Neural progenitor cell (in vitro differentiated cells): ENCODE results near the gene TMEM106C.

Source experiments
- EZH2 ChIP-seq: fragments of 200-600 bp; sonication (generic); IDR thresholded peaks from 2 replicates; pipeline ENCODE4 v1.6.1; 2017; ENCODE audit warnings: antibody characterized with exemption, mild to moderate bottlenecking, moderate library complexity
- TF ChIP-seq, protein P1 (sequence below): fragments of 200-600 bp; sonication (generic); IDR thresholded peaks from 2 replicates; pipeline ENCODE4 v1.5.1; 2017; ENCODE audit warnings: antibody characterized with exemption, mild to moderate bottlenecking

DNA sequence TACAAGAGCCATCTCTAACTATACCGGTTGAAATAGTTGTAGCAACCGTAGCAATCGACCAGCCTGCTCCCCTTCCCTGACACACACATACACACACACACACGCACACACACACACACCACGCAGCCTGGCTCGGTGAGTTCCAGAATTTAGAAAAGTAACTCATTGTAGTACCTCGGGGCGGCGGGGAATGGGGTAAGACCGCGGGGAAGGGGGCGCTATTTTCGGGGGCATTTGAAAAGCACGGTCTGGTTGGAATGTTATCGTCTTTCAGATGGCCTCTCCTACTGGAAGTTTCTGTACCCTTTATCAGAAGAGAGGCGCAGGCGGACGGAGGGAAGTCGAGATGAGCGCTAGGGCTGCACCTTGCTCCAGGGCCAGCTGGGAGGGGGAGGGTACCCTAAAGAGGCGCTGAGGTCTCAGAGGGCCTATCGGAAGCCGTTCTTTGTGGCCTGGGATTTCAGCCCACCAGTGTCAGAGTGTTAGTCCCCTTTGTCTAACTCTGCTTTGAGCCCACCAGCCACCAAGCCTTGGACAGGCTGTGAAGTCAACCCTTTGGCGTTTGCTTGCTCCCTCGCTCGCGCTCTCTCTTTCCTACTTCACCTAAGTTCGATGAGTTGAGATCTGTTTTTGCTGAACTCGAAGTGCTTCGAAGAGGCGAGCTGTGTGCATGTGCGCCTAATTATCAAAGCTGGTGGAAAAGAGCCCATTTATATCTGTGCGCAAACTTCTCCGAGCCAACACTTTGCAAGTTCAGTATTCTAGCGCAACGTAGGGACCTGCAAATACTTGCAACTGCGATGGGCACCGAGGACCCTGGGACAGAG, 40.0 kb downstream of the TMEM106C start:
- TF ChIP-seq, protein P1, sequence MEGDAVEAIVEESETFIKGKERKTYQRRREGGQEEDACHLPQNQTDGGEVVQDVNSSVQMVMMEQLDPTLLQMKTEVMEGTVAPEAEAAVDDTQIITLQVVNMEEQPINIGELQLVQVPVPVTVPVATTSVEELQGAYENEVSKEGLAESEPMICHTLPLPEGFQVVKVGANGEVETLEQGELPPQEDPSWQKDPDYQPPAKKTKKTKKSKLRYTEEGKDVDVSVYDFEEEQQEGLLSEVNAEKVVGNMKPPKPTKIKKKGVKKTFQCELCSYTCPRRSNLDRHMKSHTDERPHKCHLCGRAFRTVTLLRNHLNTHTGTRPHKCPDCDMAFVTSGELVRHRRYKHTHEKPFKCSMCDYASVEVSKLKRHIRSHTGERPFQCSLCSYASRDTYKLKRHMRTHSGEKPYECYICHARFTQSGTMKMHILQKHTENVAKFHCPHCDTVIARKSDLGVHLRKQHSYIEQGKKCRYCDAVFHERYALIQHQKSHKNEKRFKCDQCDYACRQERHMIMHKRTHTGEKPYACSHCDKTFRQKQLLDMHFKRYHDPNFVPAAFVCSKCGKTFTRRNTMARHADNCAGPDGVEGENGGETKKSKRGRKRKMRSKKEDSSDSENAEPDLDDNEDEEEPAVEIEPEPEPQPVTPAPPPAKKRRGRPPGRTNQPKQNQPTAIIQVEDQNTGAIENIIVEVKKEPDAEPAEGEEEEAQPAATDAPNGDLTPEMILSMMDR = peak; percentile 46
- TF ChIP-seq EZH2 = no peak
